Calu3 (cell line): Measurements from ENCODE around the gene ARHGDIA. TPM values are rescaled to one million over a fixed set of nuclear protein-coding genes. Genes with fewer than 3 reads are reported as not detected.
A peak's percentile ranks its signal among the peaks of the same experiment; 100 is the strongest.

Experiments
- BruUV-seq: library from RNA; stranded (reverse); fragments of 400-500 nt; replicated peaks from 2 replicates; lab custom pipeline; 2021; lab: Mats Ljungman, UMichigan
- CTCF ChIA-PET: fragments of 300-600 bp; sonication (Branson Sonifier 250); formaldehyde crosslinking; loops from one replicate; lab custom pipeline; 2022; ENCODE audit warnings: antibody characterized with exemption; lab: Charles Lee
- DNase-seq: peaks from one replicate; pipeline ENCODE4 v3.0.0; 2022
- H3K27ac Mint-ChIP-seq: one replicate; pipeline ENCODE4 v1.8.0; 2022; ENCODE audit warnings: mixed read lengths; ENCODE audit not compliant: unreplicated experiment
- H3K27me3 Mint-ChIP-seq: one replicate; pipeline ENCODE4 v1.8.0; 2022; ENCODE audit warnings: mixed read lengths; ENCODE audit not compliant: unreplicated experiment
- H3K36me3 Mint-ChIP-seq: one replicate; pipeline ENCODE4 v1.8.0; 2022; ENCODE audit warnings: mild to moderate bottlenecking, moderate library complexity, mixed read lengths; ENCODE audit not compliant: insufficient read depth, unreplicated experiment
- H3K4me1 Mint-ChIP-seq: one replicate; pipeline ENCODE4 v1.8.0; 2022; ENCODE audit warnings: mild to moderate bottlenecking, low read depth, mixed read lengths; ENCODE audit not compliant: unreplicated experiment
- H3K4me3 Mint-ChIP-seq: one replicate; pipeline ENCODE4 v1.8.0; 2022; ENCODE audit warnings: mild to moderate bottlenecking, low read depth, moderate library complexity, mixed read lengths; ENCODE audit not compliant: unreplicated experiment
- H3K9me3 Mint-ChIP-seq: one replicate; pipeline ENCODE4 v1.8.0; 2022; ENCODE audit warnings: low read depth, mixed read lengths; ENCODE audit not compliant: unreplicated experiment
- CTCF ChIP-seq: fragments of 200-600 bp; IDR thresholded peaks from one replicate; pipeline ENCODE4 v1.8.0; 2022; ENCODE audit warnings: antibody characterized with exemption; ENCODE audit not compliant: unreplicated experiment
- intact Hi-C: fragments of 100-400 bp; cut with micrococcal nuclease; formaldehyde crosslinking; loops from one replicate; pipeline ENCODE4 v1.10.0; 2022; ENCODE audit not compliant: unreplicated experiment
- total RNA-seq: library from RNA; stranded (reverse); gene quantifications from 2 replicates; pipeline ENCODE4 v1.2.3, GENCODE V29; 2022

ARHGDIA gene
- total RNA-seq, 1 experiment from 2014 or later: 273 TPM

- TSS peak; percentile 36 for BruUV-seq
- no peaks in the 10 kb centered on the region for H3K9me3 Mint-ChIP-seq
- no peak for DNase-seq
- H3K4me3 Mint-ChIP-seq: peak overlapping the region; percentile 8
- no peak for TF ChIP-seq CTCF
- H3K27me3 Mint-ChIP-seq: peaks cover 16% of the 10 kb centered on the region
- intact Hi-C loops: no loop called here
- H3K27ac Mint-ChIP-seq: peak overlapping the region; percentile 33
- H3K36me3 Mint-ChIP-seq: peaks cover 36% of the 10 kb centered on the region
- no peaks in the 10 kb centered on the region for H3K4me1 Mint-ChIP-seq
- CTCF ChIA-PET: no interaction called here
Observed at GRCh38 chr17:81901167-81902022, 30.3 kb upstream of the ARHGDIA start.

- Mint-ChIP-seq H3K27ac (peak overlapping the region; percentile 33), H3K36me3 (peaks cover 44% of the 10 kb centered on the region), H3K9me3 (no peaks in the 10 kb centered on the region), H3K4me1 (no peaks in the 10 kb centered on the region), H3K4me3 (no peak overlapping the region), H3K27me3 (peaks cover 16% of the 10 kb centered on the region)
- CTCF ChIA-PET: no interaction called here
- intact Hi-C loops: no loop called here
- no peak for DNase-seq
- no TSS peak for BruUV-seq
- TF ChIP-seq CTCF: no peak
Observed at GRCh38 chr17:81900181-81900820, 29.2 kb upstream of the ARHGDIA start.

GRCh38 chr17:81899514-81900166 is 28.5 kb upstream of the ARHGDIA start:
- CTCF ChIA-PET: no interaction called here
- H3K9me3 Mint-ChIP-seq: no peaks in the 10 kb centered on the region
- DNase-seq: no peak
- TF ChIP-seq CTCF: no peak
- no peak overlapping the region for H3K27ac Mint-ChIP-seq
- no peak overlapping the region for H3K4me3 Mint-ChIP-seq
- BruUV-seq: no TSS peak
- peaks cover 51% of the 10 kb centered on the region for H3K36me3 Mint-ChIP-seq
- H3K27me3 Mint-ChIP-seq: peaks cover 16% of the 10 kb centered on the region
- intact Hi-C loops: no loop called here
- no peaks in the 10 kb centered on the region for H3K4me1 Mint-ChIP-seq

DNA sequence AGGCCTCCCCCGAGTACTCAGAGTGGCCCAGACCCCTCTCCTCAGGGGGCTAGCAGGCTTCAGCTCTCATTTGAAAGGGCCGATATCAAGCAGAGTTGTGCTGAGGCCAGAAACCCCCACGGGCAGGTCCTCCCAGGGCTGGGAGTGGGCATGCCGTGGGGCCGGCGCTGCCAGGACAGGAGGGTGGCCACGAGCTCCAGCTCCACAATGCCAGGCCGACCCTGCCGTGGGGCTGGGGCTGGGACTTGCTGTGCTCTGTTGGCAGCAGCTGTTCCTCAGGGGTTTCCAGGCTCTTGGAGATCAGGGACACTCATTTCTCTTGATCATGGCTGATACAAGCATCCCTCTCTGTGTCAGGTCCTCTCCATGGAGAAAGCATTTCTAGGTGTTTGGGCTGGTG is 27.7 kb upstream of the ARHGDIA start:
- TF ChIP-seq CTCF: no peak
- H3K27me3 Mint-ChIP-seq: peaks cover 16% of the 10 kb centered on the region
- no peaks in the 10 kb centered on the region for H3K9me3 Mint-ChIP-seq
- H3K4me1 Mint-ChIP-seq: no peaks in the 10 kb centered on the region
- H3K36me3 Mint-ChIP-seq: peaks cover 53% of the 10 kb centered on the region
- no peak overlapping the region for H3K4me3 Mint-ChIP-seq
- DNase-seq: no peak
- intact Hi-C loops: no loop called here
- H3K27ac Mint-ChIP-seq: no peak overlapping the region
- CTCF ChIA-PET: no interaction called here
- no TSS peak for BruUV-seq
